ENCODE results near the gene TMEM92. TPM values are rescaled to one million over a fixed set of nuclear protein-coding genes. Genes with fewer than 3 reads are reported as not detected.
"Not testable (repeated sequence)": the region's sequence is repeated elsewhere in the genome, so short reads cannot be mapped to it uniquely, and the experiment has no call there.

TMEM92 gene
- total RNA-seq, 2 donors from 2014 or later, result 0.28 to 1.4 TPM

DNA sequence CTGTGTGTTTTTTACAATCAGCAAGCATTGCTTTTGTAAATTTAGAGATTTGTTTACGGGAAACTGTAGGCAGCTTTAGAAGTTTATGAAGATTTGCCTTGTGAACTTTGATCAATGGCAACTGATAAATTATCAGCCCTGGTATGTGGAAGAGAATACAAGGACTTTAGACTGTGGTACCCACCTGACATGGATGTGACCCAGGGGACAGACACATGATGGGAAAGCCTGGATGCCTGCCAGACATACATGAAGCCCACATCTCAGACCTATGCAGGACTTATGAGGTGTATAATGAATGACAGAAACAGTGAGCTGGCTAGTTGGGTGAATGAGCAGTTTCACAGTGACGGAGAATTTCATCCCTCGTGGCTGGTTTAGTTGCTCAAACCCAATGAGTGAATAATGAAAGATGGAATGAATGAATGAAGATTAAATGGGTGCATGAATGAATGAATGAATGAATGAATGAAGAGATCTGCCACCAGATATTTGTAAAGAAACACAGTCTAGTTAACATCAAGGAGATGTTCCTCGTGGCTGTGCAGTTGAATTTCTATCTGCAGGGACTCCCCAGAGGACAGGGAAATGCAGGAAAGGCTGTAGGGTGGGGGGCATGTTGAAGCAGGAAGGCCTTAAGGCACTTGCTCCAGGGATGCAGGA is 7.6 kb downstream of the TMEM92 start:
- no peak for ATAC-seq (ENCODE audit: insufficient number of reproducible peaks, low FRiP score, low read depth)
- DNase-seq (ENCODE audit: low spot score), result no peak

DNA sequence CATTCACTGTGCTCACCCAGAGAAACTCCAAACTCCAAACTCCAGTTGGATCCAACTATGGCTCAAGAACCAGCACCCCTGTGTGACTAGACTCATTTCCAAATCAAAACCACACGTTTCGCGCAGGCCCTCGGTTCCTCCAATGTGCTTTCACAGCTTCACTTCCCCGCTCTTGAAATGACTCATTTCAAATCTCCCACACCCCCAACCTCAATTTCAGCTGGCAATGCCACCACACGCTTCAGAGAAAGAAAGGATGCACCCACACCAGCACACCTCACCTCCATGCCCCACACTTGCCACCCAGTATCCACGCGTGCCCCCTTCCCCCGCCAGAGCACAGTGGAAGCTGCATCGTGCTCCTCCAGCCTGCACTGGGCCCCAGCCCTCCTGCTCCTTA is 9.0 kb downstream of the TMEM92 start:
- Histone ChIP-seq H3K4me1 (ENCODE audit: control insufficient read depth in 1 of 2, low read depth in 2 of 2) (peaks cover 0 to 21% of the 10 kb centered on the region in 2 donors), H3K27me3 (replicated peaks; ENCODE audit: insufficient read depth) (no peaks in the 10 kb centered on the region), H3K4me3 (no peak overlapping the region), H3K27ac (no peak overlapping the region), H3K9me3 (no peaks in the 10 kb centered on the region), H3K36me3 (peaks cover 10% of the 10 kb centered on the region)
- TF ChIP-seq, protein P1, sequence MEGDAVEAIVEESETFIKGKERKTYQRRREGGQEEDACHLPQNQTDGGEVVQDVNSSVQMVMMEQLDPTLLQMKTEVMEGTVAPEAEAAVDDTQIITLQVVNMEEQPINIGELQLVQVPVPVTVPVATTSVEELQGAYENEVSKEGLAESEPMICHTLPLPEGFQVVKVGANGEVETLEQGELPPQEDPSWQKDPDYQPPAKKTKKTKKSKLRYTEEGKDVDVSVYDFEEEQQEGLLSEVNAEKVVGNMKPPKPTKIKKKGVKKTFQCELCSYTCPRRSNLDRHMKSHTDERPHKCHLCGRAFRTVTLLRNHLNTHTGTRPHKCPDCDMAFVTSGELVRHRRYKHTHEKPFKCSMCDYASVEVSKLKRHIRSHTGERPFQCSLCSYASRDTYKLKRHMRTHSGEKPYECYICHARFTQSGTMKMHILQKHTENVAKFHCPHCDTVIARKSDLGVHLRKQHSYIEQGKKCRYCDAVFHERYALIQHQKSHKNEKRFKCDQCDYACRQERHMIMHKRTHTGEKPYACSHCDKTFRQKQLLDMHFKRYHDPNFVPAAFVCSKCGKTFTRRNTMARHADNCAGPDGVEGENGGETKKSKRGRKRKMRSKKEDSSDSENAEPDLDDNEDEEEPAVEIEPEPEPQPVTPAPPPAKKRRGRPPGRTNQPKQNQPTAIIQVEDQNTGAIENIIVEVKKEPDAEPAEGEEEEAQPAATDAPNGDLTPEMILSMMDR (IDR thresholded peaks at IDR 0.05), result no peak
- ATAC-seq (ENCODE audit: insufficient number of reproducible peaks, low FRiP score, low read depth) (no peak), DNase-seq (ENCODE audit: low spot score) (no peak)

More for the DNA sequence above, 7.6 kb downstream of the TMEM92 start:
- Histone ChIP-seq H3K4me1 (ENCODE audit: control insufficient read depth in 1 of 2, low read depth in 2 of 2) (peaks cover 0 to 7% of the 10 kb centered on the region in 2 donors), H3K27ac (no peak overlapping the region), H3K4me3 (no peak overlapping the region), H3K27me3 (replicated peaks; ENCODE audit: insufficient read depth) (no peaks in the 10 kb centered on the region), H3K36me3 (peaks cover 10% of the 10 kb centered on the region), H3K9me3 (no peaks in the 10 kb centered on the region)
- TF ChIP-seq, protein P1 (IDR thresholded peaks at IDR 0.05), result no peak

DNA sequence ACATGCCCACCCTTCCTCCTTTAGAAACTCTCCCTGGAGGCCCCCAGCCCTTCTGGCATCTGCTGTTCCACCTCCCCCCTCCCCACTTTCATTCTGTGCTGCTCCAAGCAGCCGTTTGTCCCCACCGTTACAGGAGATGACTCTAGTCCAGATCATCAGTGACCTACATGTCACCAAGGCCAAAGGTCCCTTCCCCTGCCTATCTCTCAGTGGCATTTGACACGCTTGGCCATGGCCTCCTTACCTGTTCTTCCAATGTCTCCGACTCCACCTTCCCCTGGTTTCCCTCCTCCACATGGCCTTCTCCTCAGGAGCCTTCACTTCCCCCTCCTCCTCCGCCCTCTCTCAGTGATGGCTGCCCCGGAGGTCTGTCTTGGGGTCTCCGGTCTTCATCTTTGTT is 9.4 kb downstream of the TMEM92 start:
- H3K4me1 ChIP-seq (ENCODE audit: control insufficient read depth in 1 of 2, low read depth in 2 of 2), result peaks cover 4 to 26% of the 10 kb centered on the region in 2 donors
- no peak overlapping the region for H3K27ac ChIP-seq
- DNase-seq (ENCODE audit: low spot score), result no peak
- no peak overlapping the region for H3K4me3 ChIP-seq
- H3K27me3 ChIP-seq (replicated peaks; ENCODE audit: insufficient read depth), result no peaks in the 10 kb centered on the region
- H3K36me3 ChIP-seq, result peaks cover 10% of the 10 kb centered on the region
- ATAC-seq (ENCODE audit: insufficient number of reproducible peaks, low FRiP score, low read depth), result no peak
- H3K9me3 ChIP-seq, result no peaks in the 10 kb centered on the region
- TF ChIP-seq, protein P1 (IDR thresholded peaks at IDR 0.05), result no peak

DNA sequence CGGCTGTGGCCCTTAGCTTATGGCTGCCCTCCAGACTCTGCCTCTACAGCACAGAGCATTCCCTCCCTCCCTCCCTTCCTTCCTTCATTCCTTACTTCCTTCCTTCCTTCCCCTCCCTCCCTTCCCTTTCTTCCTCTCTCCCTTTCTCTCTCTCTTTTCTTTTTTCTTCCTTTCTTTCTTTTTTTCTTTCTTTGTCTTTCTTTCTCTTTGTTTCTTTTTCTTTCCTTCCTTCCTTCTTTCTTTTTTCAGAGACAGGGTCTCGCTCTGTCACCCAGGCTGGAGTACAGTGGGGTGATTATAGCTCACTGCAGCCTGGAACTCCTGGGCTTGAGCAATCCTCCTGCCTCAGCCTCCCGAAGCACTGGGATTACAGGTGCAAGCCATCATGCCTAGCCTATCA is 11.7 kb downstream of the TMEM92 start:
- Histone ChIP-seq H3K27me3 (replicated peaks; ENCODE audit: insufficient read depth) (no peaks in the 10 kb centered on the region), H3K36me3 (peaks cover 7% of the 10 kb centered on the region), H3K27ac (no peak overlapping the region), H3K9me3 (no peaks in the 10 kb centered on the region), H3K4me1 (ENCODE audit: control insufficient read depth in 1 of 2, low read depth in 2 of 2) (peaks cover 17 to 46% of the 10 kb centered on the region in 2 donors), H3K4me3 (no peak overlapping the region)
- ATAC-seq (ENCODE audit: insufficient number of reproducible peaks, low FRiP score, low read depth) (no peak), DNase-seq (ENCODE audit: low spot score) (no peak)
- TF ChIP-seq, protein P1 (IDR thresholded peaks at IDR 0.05), result no peak

DNA sequence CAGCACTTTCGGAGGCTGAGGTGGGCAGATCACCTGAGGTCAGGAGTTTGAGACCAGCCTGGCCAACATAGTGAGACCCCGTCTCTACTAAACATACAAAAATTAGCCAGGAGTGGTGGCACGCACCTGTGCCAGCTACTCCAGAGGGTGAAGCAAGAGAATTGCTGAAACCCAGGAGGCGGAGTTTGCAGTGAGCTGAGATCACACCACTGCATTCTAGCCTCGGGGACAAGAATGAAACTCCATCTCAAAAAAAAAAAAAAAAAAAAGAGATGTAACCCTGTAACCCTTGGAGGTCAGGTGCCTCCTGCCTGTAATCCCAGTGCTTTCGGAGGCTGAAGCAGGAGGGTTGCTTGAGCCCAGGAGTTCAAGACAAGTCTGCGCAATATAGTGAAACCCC is 13.0 kb downstream of the TMEM92 start:
- peaks cover 17 to 54% of the 10 kb centered on the region in 2 donors for H3K4me1 ChIP-seq (ENCODE audit: control insufficient read depth in 1 of 2, low read depth in 2 of 2)
- not testable (repeated sequence) for ATAC-seq (ENCODE audit: insufficient number of reproducible peaks, low FRiP score, low read depth); H3K9me3 ChIP-seq; H3K27ac ChIP-seq; H3K36me3 ChIP-seq; H3K27me3 ChIP-seq (replicated peaks; ENCODE audit: insufficient read depth); DNase-seq (ENCODE audit: low spot score)
- peak overlapping the region; percentile 22 for H3K4me3 ChIP-seq

DNA sequence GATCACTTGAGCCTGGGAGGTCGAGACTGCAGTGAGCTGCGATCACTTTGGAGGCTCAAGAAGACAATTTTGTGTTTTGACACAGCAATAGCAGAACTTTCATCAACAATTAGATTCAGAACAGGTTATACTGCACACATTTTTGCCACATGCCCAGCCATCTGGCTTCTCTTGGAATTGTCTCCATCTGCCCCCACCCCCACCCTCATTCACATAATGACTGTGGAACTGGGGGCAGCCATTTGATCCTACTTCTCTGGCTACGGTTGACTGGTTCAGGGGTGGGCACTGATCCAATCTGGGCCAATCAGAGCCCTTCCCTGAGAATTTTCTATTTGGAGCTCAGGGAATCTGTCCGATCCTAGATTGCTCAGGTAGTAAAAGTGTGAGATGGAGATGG is 14.0 kb downstream of the TMEM92 start:
- DNase-seq (ENCODE audit: low spot score), result no peak
- Histone ChIP-seq H3K9me3 (no peaks in the 10 kb centered on the region), H3K27me3 (replicated peaks; ENCODE audit: insufficient read depth) (no peaks in the 10 kb centered on the region), H3K4me1 (ENCODE audit: control insufficient read depth in 1 of 2, low read depth in 2 of 2) (peaks cover 17 to 54% of the 10 kb centered on the region in 2 donors), H3K4me3 (peak overlapping the region; percentile 60), H3K36me3 (no peaks in the 10 kb centered on the region), H3K27ac (peak overlapping the region; percentile 92 to 96)
- ATAC-seq (ENCODE audit: insufficient number of reproducible peaks, low FRiP score, low read depth), result no peak
- TF ChIP-seq, protein P1 (IDR thresholded peaks at IDR 0.05), result no peak

All from thoracic aorta (tissue), 2 donors.